Activated T-cell treated with anti-CD3 and anti-CD28 coated beads for 1 hour (primary cell): ENCODE data around the gene CATSPER1.

Source experiments
- DNase-seq: peaks from one replicate; pipeline ENCODE4 v3.0.0-alpha.2; 2020; ENCODE audit warnings: low read depth

The CATSPER1 gene

DNA sequence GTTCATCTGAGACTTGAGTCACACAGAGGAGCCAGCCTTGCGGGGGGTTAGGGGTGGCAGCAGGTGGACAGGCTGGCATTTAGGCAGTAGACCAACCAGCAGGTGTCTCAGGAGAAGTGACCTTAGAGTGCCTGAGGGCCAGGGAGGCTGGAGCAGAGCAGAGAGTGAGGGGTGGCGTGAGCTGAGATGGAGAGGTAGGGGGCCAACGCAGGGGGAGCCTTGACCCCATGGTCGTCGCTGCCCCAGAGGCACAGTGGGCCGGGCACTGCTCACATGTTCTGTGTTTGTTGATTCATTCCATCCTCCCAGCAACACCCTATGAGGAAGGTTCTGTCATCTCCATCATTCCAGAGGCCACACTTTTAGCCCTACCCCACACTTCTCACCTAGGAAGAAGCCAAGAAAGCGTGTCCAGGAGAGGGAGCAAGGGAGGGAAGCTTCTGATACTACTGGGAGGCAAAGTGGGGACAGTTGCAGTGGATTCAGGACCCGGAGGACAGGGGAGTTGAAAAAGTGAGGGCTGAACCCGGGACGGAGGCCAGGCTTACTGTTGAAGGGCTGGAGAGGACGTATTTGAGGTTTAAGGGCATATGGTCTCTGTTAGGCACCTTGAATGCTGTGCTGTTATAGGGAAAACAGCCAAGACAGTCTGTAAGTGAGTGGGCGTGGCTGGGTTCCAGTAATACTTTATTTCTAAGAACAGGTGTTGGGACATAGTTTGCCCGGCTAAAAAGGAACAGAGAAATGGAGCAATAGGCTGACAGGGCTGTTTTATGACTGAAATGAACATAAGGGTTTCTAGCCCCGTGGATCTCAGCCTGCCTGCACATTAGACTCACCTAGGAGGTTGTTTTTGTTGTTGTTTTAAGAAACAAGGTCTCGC is 57.4 kb downstream of the CATSPER1 start:
- no peak for DNase-seq

DNA sequence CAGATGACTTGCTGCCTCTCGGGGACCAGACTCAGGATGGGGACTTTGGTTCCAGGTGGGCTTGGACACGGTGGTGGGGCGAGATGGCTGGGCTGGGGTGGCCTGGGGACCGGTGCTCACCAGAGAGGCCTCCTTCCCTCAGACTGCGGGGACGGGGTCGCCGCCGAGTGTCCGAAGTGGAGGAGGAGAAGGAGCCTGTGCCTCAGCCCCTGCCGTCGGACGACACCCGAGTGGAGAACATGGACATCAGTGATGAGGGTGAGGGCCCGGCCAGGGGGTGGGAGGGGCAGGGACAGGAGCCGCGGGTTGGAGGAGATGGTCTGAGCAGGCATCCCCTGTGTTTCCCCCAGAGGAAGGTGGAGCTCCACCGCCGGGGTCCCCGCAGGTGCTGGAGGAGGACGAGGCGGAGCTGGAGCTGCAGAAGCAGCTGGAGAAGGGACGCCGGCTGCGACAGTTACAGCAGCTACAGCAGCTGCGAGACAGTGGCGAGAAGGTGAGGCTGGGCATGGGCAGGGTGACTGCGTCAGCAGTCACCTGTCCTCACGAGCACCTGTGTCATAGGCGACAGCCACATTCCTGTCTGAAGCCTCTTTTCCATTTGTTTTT is 58.8 kb downstream of the CATSPER1 start:
- DNase-seq: no peak
